Mesenchymal stem cell (in vitro differentiated cells and primary cell): ENCODE results near the gene SBNO1.
"Not testable (repeated sequence)": the region's sequence is repeated elsewhere in the genome, so short reads cannot be mapped to it uniquely, and the experiment has no call there.

ENCODE experiments used
- DNase-seq: peaks from one replicate; pipeline ENCODE4 v3.0.0-alpha.2; 2013
- H2AFZ ChIP-seq: one replicate; pipeline ENCODE4 v1.6.1; 2013; ENCODE audit warnings: low read depth, mild to moderate bottlenecking, control low read depth, inconsistent platforms, low read length, moderate library complexity
- H2AK5ac ChIP-seq: 2 replicates; pipeline ENCODE4 v1.6.1; 2013; ENCODE audit warnings: low read length, moderate library complexity, mild to moderate bottlenecking, inconsistent platforms; ENCODE audit not compliant: severe bottlenecking
- H2BK120ac ChIP-seq: one replicate; pipeline ENCODE4 v1.6.1; 2013; ENCODE audit warnings: low read depth, mild to moderate bottlenecking, inconsistent platforms, low read length, moderate library complexity
- H2BK12ac ChIP-seq, 2 experiments: one replicate each; pipeline ENCODE4 v1.6.1; 2013; ENCODE audit warnings: inconsistent platforms in 2 of 2, low read length in 2 of 2, mild to moderate bottlenecking in 2 of 2, moderate library complexity in 2 of 2, control low read depth in 1 of 2
- H2BK15ac ChIP-seq: one replicate; pipeline ENCODE4 v1.6.1; 2013; ENCODE audit warnings: mild to moderate bottlenecking, low read depth, inconsistent platforms; ENCODE audit not compliant: poor library complexity, severe bottlenecking
- H2BK5ac ChIP-seq: 2 replicates; pipeline ENCODE4 v1.6.1; 2013; ENCODE audit warnings: low read depth, mild to moderate bottlenecking, low read length, control low read depth, inconsistent platforms; ENCODE audit not compliant: poor library complexity, severe bottlenecking
- H3K14ac ChIP-seq, 2 experiments: one replicate each; pipeline ENCODE4 v1.6.1; 2013; ENCODE audit warnings: inconsistent platforms in 2 of 2, low read length in 2 of 2, control low read depth in 1 of 2, mild to moderate bottlenecking in 1 of 2, moderate library complexity in 1 of 2
- H3K18ac ChIP-seq, 2 experiments: one replicate each; pipeline ENCODE4 v1.6.1; 2013; ENCODE audit warnings: inconsistent platforms in 2 of 2, low read length in 2 of 2, control low read depth in 1 of 2, low read depth in 1 of 2, mild to moderate bottlenecking in 1 of 2
- H3K23ac ChIP-seq, 2 experiments: one replicate each; pipeline ENCODE4 v1.6.1; 2013; ENCODE audit warnings: inconsistent platforms in 2 of 2, low read length in 2 of 2, mild to moderate bottlenecking in 2 of 2, moderate library complexity in 2 of 2, control low read depth in 1 of 2
- H3K27ac ChIP-seq: 2 replicates; pipeline ENCODE4 v1.5.1; 2013; ENCODE audit warnings: mild to moderate bottlenecking, moderate library complexity, low read length, control low read depth, inconsistent platforms; ENCODE audit not compliant: poor library complexity, severe bottlenecking
- H3K27me3 ChIP-seq, 2 experiments: 2 replicates each; pipeline versions ENCODE4 v1.6.1 to v1.7.0; 2013; ENCODE audit warnings: low read length in 2 of 2, mild to moderate bottlenecking in 2 of 2, moderate library complexity in 2 of 2, control low read depth in 1 of 2, inconsistent platforms in 1 of 2; ENCODE audit not compliant: control insufficient read depth in 1 of 2, insufficient read depth in 1 of 2
- H3K36me3 ChIP-seq, 2 experiments: 2 replicates each; pipeline versions ENCODE4 v1.6.1 to v1.7.0; 2013; ENCODE audit warnings: low read length in 2 of 2, control low read depth in 1 of 2, inconsistent platforms in 1 of 2, low read depth in 1 of 2, mild to moderate bottlenecking in 1 of 2; ENCODE audit not compliant: insufficient read depth in 2 of 2, control insufficient read depth in 1 of 2
- H3K4ac ChIP-seq, 2 experiments: one replicate each; pipeline ENCODE4 v1.6.1; 2013; ENCODE audit warnings: inconsistent platforms in 2 of 2, low read length in 2 of 2, mild to moderate bottlenecking in 2 of 2, moderate library complexity in 2 of 2, control low read depth in 1 of 2, low read depth in 1 of 2
- H3K4me1 ChIP-seq: 2 replicates; pipeline ENCODE4 v1.6.1; 2013; ENCODE audit warnings: low read depth, low read length, control low read depth; ENCODE audit not compliant: control insufficient read depth, insufficient read depth
- H3K4me2 ChIP-seq: 2 replicates; pipeline ENCODE4 v1.6.1; 2013; ENCODE audit warnings: low read length, mild to moderate bottlenecking, inconsistent platforms; ENCODE audit not compliant: poor library complexity, severe bottlenecking
- H3K4me3 ChIP-seq, 2 experiments: 2 replicates each; pipeline versions ENCODE4 v1.5.1 to v1.7.0; 2013; ENCODE audit warnings: low read length in 2 of 2, mild to moderate bottlenecking in 2 of 2, control low read depth in 1 of 2, low read depth in 1 of 2; ENCODE audit not compliant: insufficient read depth in 1 of 2
- H3K79me1 ChIP-seq: replicated peaks from 2 replicates; pipeline ENCODE4 v1.6.1; 2013; ENCODE audit warnings: mild to moderate bottlenecking, control low read depth, low read length, inconsistent platforms; ENCODE audit not compliant: poor library complexity, severe bottlenecking
- H3K9ac ChIP-seq: 2 replicates; pipeline ENCODE4 v1.7.0; 2013; ENCODE audit warnings: mild to moderate bottlenecking, low read length, moderate library complexity
- H3K9me3 ChIP-seq: 2 replicates; pipeline ENCODE4 v1.7.0; 2013; ENCODE audit warnings: mild to moderate bottlenecking, low read length; ENCODE audit not compliant: control insufficient read depth
- H4K8ac ChIP-seq: one replicate; pipeline ENCODE4 v1.6.1; 2013; ENCODE audit warnings: inconsistent platforms, mild to moderate bottlenecking, low read length, moderate library complexity
- H4K91ac ChIP-seq: one replicate; pipeline ENCODE4 v1.6.1; 2013; ENCODE audit warnings: mild to moderate bottlenecking, low read length, inconsistent platforms
- WGBS: methylation state at CpG from one replicate; pipeline ENCODE4 v1.1.7; 2013; ENCODE audit warnings: mixed read lengths; 5-methylcytosine and 5-hydroxymethylcytosine counted together

Gene SBNO1

GRCh38 chr12:123253641-123254459 lies 110.8 kb downstream of the SBNO1 start:
- H2BK5ac ChIP-seq: no peak overlapping the region
- H2BK120ac ChIP-seq: no peak overlapping the region
- no peak overlapping the region for H3K14ac ChIP-seq
- H3K36me3 ChIP-seq: peaks cover 53 to 74% of the 10 kb centered on the region in 2 experiments
- H3K27ac ChIP-seq: no peak overlapping the region
- H3K18ac ChIP-seq: no peak overlapping the region
- no peaks in the 10 kb centered on the region for H3K9me3 ChIP-seq
- no peak overlapping the region for H3K4me3 ChIP-seq
- H3K4me2 ChIP-seq: no peak overlapping the region
- no peak overlapping the region for H3K4ac ChIP-seq
- H3K4me1 ChIP-seq: peaks cover 14% of the 10 kb centered on the region
- no peak overlapping the region for H4K8ac ChIP-seq
- no peak overlapping the region for H2AFZ ChIP-seq
- H3K79me1 ChIP-seq: peaks cover 29% of the 10 kb centered on the region
- no peaks in the 10 kb centered on the region for H3K27me3 ChIP-seq
- no peak overlapping the region for H2AK5ac ChIP-seq
- H4K91ac ChIP-seq: no peak overlapping the region
- H3K23ac ChIP-seq: no peak overlapping the region
- no peak for DNase-seq
- no peak overlapping the region for H2BK15ac ChIP-seq
- no peak overlapping the region for H2BK12ac ChIP-seq
- 95% methylated on average over 24 of the region's 24 CpGs for WGBS
- H3K9ac ChIP-seq: no peak overlapping the region

GRCh38 chr12:123252365-123252764 lies 112.3 kb downstream of the SBNO1 start:
- H3K4ac ChIP-seq, H3K27ac ChIP-seq, H3K9me3 ChIP-seq, H3K23ac ChIP-seq, H3K27me3 ChIP-seq, H3K14ac ChIP-seq, H2BK12ac ChIP-seq, H3K9ac ChIP-seq, H3K18ac ChIP-seq, H3K4me3 ChIP-seq, H4K91ac ChIP-seq, H2AK5ac ChIP-seq, H2BK5ac ChIP-seq, H3K4me2 ChIP-seq, H2AFZ ChIP-seq, H2BK120ac ChIP-seq, H2BK15ac ChIP-seq, DNase-seq, H3K4me1 ChIP-seq, H4K8ac ChIP-seq: not testable (repeated sequence)
- WGBS: 97% methylated on average over 7 of the region's 9 CpGs
- Histone ChIP-seq H3K79me1 (peaks cover 25% of the 10 kb centered on the region), H3K36me3 (peaks cover 51 to 70% of the 10 kb centered on the region in 2 experiments)

- Histone ChIP-seq H3K4me1 (peaks cover 10% of the 10 kb centered on the region), H4K91ac (no peak overlapping the region), H3K9ac (no peak overlapping the region), H3K27me3 (no peaks in the 10 kb centered on the region), H2BK120ac (no peak overlapping the region), H3K4me2 (no peak overlapping the region), H2BK5ac (no peak overlapping the region), H2AFZ (no peak overlapping the region), H3K9me3 (peaks cover 7% of the 10 kb centered on the region), H2BK12ac (no peak overlapping the region), H3K36me3 (peaks cover 47 to 64% of the 10 kb centered on the region in 2 experiments), H3K27ac (peak overlapping the region; percentile 17), H4K8ac (no peak overlapping the region), H3K18ac (no peak overlapping the region), H3K79me1 (peaks cover 25% of the 10 kb centered on the region), H3K23ac (no peak overlapping the region), H2BK15ac (no peak overlapping the region), H3K14ac (no peak overlapping the region), H3K4me3 (no peak overlapping the region), H2AK5ac (no peak overlapping the region), H3K4ac (no peak overlapping the region)
- 100% methylated on average over 6 of the region's 8 CpGs for WGBS
- no peak for DNase-seq
Observed at GRCh38 chr12:123251403-123252076, 113.1 kb downstream of the SBNO1 start.
